Esophagus squamous epithelium (tissue), 4 donors: ENCODE results near the gene AIFM1.

Experiments
- CTCF ChIP-seq, 6 experiments: fragments of 450-650 bp in 4 of 6; fragments of 200-600 bp in 2 of 6; sonication (generic) in 2 of 6; IDR thresholded peaks; one replicate each; pipeline ENCODE4 v1.5.1; 2016 to 2019; ENCODE audit warnings: antibody characterized with exemption in 6 of 6, mild to moderate bottlenecking in 4 of 6, moderate library complexity in 4 of 6
- POLR2A ChIP-seq, 4 donors: fragments of 450-650 bp; IDR thresholded peaks; one replicate each; pipeline ENCODE4 v1.6.1; 2017; ENCODE audit warnings: antibody characterized with exemption in 4 of 4, mild to moderate bottlenecking in 4 of 4, moderate library complexity in 3 of 4

DNA sequence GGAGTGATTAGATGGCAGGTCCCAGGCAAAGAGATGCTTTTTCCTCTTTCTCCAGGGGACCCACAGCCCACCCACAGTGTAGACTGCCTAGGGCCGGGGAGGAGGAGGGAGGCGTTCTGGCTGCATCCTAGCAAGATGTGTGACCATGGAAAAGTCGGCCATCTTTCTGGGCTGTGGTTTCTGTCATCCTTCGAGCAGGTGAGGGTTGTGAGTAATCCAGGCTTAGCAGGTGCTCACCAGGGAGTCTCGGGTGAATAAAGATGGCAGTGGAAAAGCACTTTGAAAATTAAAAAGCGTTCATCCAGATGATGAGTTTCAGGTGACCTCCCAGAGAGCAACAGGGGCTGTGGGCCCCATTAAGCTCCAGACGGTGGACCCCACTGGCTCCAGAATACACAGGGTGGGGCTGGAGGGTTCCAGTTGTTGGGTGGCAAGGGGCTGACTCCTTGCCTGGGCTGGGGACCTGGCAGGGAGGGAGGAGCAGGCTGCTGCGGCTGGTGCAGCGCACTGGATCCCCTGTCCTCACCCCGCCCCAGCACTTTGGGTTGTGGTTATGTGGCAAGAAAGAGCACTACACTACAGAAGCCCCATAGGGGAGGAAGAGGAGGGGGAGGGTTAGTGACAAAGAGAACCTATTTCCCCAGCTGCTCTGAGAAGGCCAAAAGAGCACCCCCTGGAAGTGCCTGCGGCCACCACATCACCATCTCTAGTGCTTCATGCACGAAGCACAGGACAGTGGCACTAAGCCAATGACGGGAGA lies 79.0 kb downstream of the AIFM1 start:
- no peak for TF ChIP-seq CTCF (IDR thresholded peaks at IDR 0.05)
- no peak for TF ChIP-seq POLR2A (IDR thresholded peaks at IDR 0.05)
